Activated CD4-positive, alpha-beta memory T cell treated with anti-CD3 and anti-CD28 coated beads, Interleukin-2, amount 10 ng/mL, durations not matched to agents 7 days and 5 days (primary cell): Measurements from ENCODE around the gene SKP2. TPM values are rescaled to one million over a fixed set of nuclear protein-coding genes. Genes with fewer than 3 reads are reported as not detected.
A peak's percentile ranks its signal among the peaks of the same experiment; 100 is the strongest.
"Not testable (repeated sequence)": the region's sequence is repeated elsewhere in the genome, so short reads cannot be mapped to it uniquely, and the experiment has no call there.

Experiments
- CTCF ChIA-PET: fragments of 350-600 bp; sonication (Branson Sonifier 250); formaldehyde crosslinking; loops from one replicate; lab custom pipeline; 2021; ENCODE audit warnings: antibody characterized with exemption, inconsistent platforms; lab: Charles Lee
- POLR2A ChIA-PET: fragments of 350-600 bp; sonication (Branson Sonifier 250); formaldehyde crosslinking; loops from one replicate; lab custom pipeline; 2021; ENCODE audit warnings: antibody characterized with exemption; lab: Charles Lee
- DNase-seq: peaks from one replicate; pipeline ENCODE4 v3.0.0-alpha.2; 2020
- H3K27ac Mint-ChIP-seq: one replicate; pipeline ENCODE4 v1.8.0; 2021; ENCODE audit warnings: mild to moderate bottlenecking, mixed read lengths
- H3K27me3 Mint-ChIP-seq: one replicate; pipeline ENCODE4 v1.8.0; 2021; ENCODE audit warnings: mixed read lengths
- H3K36me3 Mint-ChIP-seq: one replicate; pipeline ENCODE4 v1.8.0; 2021; ENCODE audit warnings: low read depth, mixed read lengths
- H3K4me1 Mint-ChIP-seq: one replicate; pipeline ENCODE4 v1.8.0; 2021; ENCODE audit warnings: mixed read lengths
- H3K4me3 Mint-ChIP-seq: one replicate; pipeline ENCODE4 v1.8.0; 2021; ENCODE audit warnings: mild to moderate bottlenecking, mixed read lengths
- H3K9me3 Mint-ChIP-seq: one replicate; pipeline ENCODE4 v1.8.0; 2021; ENCODE audit warnings: mixed read lengths
- total RNA-seq, 2 experiments: library from RNA; stranded (reverse); gene quantifications; one replicate each; pipeline ENCODE4 v1.2.3, GENCODE V29; 2021

SKP2 gene
- 10 to 100 TPM; 33.1 to 37.9 TPM for total RNA-seq

DNA sequence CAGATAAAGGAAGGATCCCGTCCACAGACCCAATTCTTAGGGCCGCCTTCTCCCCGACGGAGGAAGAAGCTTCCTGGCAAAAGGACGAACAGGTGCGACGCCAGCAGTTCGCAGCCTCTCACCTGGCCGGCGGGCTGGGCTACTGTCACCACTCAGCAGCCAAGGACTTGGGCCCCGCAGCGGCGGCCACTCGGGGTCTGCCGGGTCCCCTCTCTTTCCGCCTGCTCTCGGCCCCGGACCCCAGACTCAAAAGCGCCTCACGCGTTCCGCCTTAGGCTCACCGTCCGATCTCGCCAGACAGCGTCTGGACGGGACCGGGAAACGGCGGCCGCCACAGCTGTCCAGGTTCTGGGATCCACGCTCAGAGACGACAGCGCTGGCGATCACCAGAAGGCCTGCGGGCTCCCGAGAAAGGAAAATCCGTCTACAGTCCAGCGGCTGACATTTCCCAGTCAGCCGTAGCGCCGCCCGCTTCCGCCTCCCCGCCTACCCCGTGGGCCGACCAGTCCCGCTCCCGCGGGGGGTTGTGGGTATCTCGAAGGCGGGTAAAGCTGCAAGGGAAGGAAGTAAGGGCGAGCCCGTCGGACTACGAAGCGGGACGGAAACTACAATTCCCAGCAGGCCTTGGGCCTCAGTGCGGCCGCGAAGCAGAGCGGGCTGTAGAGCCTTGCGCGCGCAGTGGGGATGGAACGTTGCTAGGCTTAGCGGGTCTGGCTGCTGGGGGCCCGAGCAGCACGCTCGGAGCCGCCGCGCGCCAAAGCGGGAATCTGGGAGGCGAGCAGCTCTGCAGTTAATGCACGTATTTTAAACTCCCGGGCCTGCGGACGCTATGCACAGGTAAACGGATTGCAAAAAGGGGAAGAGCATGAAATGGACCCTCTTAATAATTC is at the start of gene SKP2, which contains the start of gene LMBRD2:
Gene SKP2, plus strand, starts transcription at position 678 of the 890 bp plus-strand sequence. Its CDS starts 152 bp downstream, at position 830.
Gene LMBRD2, minus strand, starts transcription at position 454 of the 890 bp plus-strand sequence. CDS start 8,538 bp downstream, outside the sequence.
- DNase-seq = peak; percentile 98
- H3K27me3 Mint-ChIP-seq = no peaks in the 10 kb centered on the region
- H3K4me3 Mint-ChIP-seq = peak within 1 kb of the TSS; percentile 97
- ChIA-PET POLR2A (interaction anchor here (0.7 to 4.1 kb wide), 20 partner anchors 10 to 1228 kb away, joined by 3 to 80 read pairs (median 4); partner anchors contain the start of genes DNAJC21 and NADK2), CTCF (interaction anchor here (1.2 to 4.3 kb wide), 7 partner anchors 8 to 539 kb away, joined by 3 to 34 read pairs (median 4); partner anchors contain the start of gene NADK2)
- H3K36me3 Mint-ChIP-seq = peaks cover 51% of the 10 kb centered on the region
- H3K4me1 Mint-ChIP-seq = peaks cover 68% of the 10 kb centered on the region
- peak within 1 kb of the TSS; percentile 83 for H3K27ac Mint-ChIP-seq
- H3K9me3 Mint-ChIP-seq = no peaks in the 10 kb centered on the region

DNA sequence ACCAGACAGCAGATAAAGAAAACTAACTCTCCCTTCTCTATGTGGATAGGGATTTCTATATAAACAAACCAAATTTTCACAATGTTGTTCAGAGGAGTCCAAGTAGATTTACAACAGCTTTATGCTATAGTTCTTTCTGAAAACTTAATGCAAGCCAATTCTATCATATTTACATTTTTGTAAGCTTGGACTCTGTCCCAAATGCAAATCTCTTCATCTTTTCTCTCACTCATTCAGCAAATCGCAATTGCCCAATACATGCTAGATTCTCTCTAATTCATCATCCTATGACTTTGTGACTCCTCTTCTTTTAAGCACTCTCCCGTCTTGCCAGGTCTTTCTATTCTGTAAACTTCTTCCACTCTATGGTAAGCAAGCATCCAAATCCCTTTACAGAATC is 46.1 kb upstream of the SKP2 start:
- Mint-ChIP-seq H3K9me3 (no peaks in the 10 kb centered on the region), H3K27me3 (no peaks in the 10 kb centered on the region), H3K4me1 (no peaks in the 10 kb centered on the region), H3K27ac (no peak overlapping the region), H3K4me3 (no peak overlapping the region), H3K36me3 (peaks cover 44% of the 10 kb centered on the region)
- DNase-seq = no peak
- CTCF ChIA-PET = interaction anchor here (1.0 to 2.9 kb wide), 2 partner anchors 15 to 27 kb away, joined by 3 to 10 read pairs; no protein-coding TSS in a partner anchor
- POLR2A ChIA-PET = no interaction called here

DNA sequence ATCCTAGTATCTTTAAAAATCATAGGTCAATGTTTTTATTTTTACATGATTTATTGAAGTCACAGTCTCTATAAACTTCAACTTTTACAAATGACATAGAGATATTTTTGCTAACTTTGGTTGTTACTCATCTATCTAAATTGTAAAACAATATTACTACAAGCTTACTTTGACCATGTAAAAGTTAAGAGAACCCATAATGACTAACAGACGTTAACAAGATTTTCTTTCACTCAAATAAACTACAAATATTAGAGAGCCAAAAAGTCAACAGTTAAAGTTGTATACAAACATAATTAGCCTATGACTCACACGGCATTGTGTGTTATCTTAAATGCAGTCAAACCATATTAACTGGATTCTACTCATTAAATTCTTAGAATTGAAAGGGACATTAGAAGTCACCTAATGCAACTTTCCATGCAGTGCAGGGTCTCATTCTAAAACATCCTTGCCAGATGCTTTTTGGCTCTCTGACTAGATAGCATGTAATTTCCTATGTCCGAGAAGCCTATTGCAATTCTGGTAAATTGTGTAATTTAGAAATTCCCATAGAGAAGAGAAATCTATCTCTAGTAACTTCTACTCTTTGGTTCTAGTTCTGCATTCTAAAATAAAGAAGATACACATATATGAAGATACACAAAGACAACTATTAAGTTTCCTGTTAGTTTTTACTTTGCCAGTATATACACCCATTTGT is 43.0 kb upstream of the SKP2 start:
- no peaks in the 10 kb centered on the region for H3K4me1 Mint-ChIP-seq
- CTCF ChIA-PET = no interaction called here
- no peaks in the 10 kb centered on the region for H3K27me3 Mint-ChIP-seq
- H3K9me3 Mint-ChIP-seq = no peaks in the 10 kb centered on the region
- no peak overlapping the region for H3K27ac Mint-ChIP-seq
- DNase-seq = no peak
- H3K36me3 Mint-ChIP-seq = peaks cover 45% of the 10 kb centered on the region
- no peak overlapping the region for H3K4me3 Mint-ChIP-seq
- POLR2A ChIA-PET = no interaction called here

DNA sequence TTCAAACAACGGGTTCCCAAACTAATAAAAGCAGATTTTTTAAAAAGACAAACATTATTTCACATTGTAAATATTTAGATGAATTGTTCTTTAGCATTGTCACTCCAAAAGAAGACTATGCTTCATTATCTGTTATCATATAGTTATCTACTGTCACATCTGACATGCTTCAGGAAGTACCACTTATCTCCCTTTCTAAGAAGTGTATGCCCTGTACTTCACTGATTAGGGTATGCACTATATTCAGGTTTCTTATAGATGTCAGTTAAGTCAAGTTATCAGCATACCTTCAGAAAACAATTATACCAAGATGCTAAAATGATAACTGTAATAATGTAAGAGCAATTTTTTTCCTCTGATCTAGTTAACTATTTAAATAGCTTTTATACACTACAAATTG is 40.7 kb upstream of the SKP2 start:
- ChIA-PET POLR2A (interaction anchor here (1.0 kb wide), 1 partner anchor 40 kb away, joined by 3 read pairs; no protein-coding TSS in a partner anchor), CTCF (interaction anchor here (1.2 kb wide), 1 partner anchor 32 kb away, joined by 3 read pairs; no protein-coding TSS in a partner anchor)
- Mint-ChIP-seq H3K9me3 (no peaks in the 10 kb centered on the region), H3K4me3 (no peak overlapping the region), H3K27me3 (no peaks in the 10 kb centered on the region), H3K27ac (no peak overlapping the region), H3K4me1 (no peaks in the 10 kb centered on the region), H3K36me3 (peaks cover 35% of the 10 kb centered on the region)
- DNase-seq = no peak

DNA sequence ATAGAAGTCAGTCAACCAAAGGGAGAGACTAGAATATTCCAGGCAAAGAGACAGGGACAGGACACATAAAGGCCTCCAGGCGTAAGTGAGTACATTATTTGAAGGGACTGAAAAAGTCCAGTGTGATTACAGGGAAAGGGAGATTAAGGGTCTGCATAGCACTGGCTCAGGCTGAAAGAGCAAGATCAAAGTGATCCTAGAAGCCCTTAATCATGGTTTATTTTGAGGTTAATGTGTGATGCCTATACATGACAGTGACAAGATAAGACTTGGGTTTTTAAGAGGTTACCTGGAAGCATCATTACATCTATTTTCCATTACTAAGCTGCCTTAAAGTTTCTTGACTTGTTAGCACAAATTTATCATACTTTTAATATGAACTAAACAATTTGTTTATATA is 26.0 kb upstream of the SKP2 start:
- peaks cover 7% of the 10 kb centered on the region for H3K9me3 Mint-ChIP-seq
- ChIA-PET CTCF (interaction anchor here (1.0 to 1.1 kb wide), 2 partner anchors 36 to 47 kb away, joined by 3 to 5 read pairs; no protein-coding TSS in a partner anchor), POLR2A (interaction anchor here (1.0 kb wide), 1 partner anchor 25 kb away, joined by 3 read pairs; the partner anchor contains the start of gene LMBRD2)
- no peaks in the 10 kb centered on the region for H3K27me3 Mint-ChIP-seq
- DNase-seq = no peak
- H3K27ac Mint-ChIP-seq = no peak overlapping the region
- H3K36me3 Mint-ChIP-seq = peaks cover 43% of the 10 kb centered on the region
- no peak overlapping the region for H3K4me3 Mint-ChIP-seq
- no peaks in the 10 kb centered on the region for H3K4me1 Mint-ChIP-seq

DNA sequence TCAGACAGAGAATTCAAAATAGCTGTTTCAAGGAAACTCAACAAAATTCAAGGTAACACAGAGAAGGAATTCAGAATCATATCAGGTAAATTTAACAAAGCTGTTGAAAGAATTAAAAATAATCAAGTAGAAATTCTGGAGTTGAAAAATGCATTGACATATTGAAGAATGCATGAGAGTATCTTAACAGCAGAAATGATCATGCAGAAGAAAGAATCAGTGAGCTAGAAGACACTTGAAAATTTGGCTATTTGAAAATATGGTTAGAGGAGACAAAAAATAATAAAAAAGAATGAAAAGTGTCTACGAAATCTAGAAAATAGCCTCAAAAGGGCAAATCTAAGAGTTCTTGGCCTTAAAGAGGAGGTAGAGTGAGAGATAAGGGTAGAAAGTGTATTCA is 23.1 kb upstream of the SKP2 start:
- Mint-ChIP-seq H3K27ac (no peak overlapping the region), H3K9me3 (peaks cover 7% of the 10 kb centered on the region), H3K27me3 (no peaks in the 10 kb centered on the region), H3K36me3 (peaks cover 59% of the 10 kb centered on the region), H3K4me1 (no peaks in the 10 kb centered on the region), H3K4me3 (no peak overlapping the region)
- DNase-seq = no peak
- ChIA-PET CTCF (no interaction called here), POLR2A (no interaction called here)

DNA sequence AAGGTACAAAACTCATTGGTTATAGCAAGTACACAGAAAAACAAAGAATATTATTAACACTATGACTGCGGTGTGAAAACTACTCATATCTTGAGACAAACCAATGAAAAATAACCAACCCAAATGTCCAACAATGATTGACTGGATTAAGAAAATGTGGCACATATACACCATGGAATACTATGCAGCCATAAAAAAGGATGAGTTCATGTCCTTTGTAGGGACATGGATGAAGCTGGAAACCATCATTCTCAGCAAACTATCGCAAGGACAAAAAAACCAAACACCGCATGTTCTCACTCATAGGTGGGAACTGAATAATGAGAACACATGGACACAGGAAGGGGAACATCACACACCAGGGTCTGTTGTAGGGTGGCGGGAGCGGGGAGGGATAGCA is 22.2 kb upstream of the SKP2 start:
- H3K4me3 Mint-ChIP-seq, CTCF ChIA-PET, H3K4me1 Mint-ChIP-seq, DNase-seq, H3K27ac Mint-ChIP-seq, POLR2A ChIA-PET, H3K27me3 Mint-ChIP-seq, H3K9me3 Mint-ChIP-seq: not testable (repeated sequence)
- H3K36me3 Mint-ChIP-seq = peaks cover 63% of the 10 kb centered on the region

DNA sequence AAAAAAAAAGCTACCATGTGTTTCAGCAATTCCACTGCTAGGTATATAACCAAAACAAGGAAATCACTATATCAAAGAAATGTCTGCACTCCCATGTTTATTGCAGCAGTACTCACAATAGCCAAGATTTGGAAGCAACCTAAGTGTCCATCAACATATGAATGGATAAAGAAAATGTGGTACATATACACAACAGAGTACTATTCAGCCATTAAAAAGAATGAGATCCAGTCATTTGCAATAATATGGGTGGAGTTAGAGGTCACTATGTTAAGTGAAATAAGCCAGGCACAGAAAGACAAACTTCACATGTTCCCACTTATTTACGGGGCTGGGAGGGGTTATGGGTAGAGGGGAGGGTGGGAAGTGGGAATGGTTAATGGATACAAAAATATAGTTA is 18.9 kb upstream of the SKP2 start:
- peaks cover 60% of the 10 kb centered on the region for H3K36me3 Mint-ChIP-seq
- H3K27me3 Mint-ChIP-seq, H3K4me3 Mint-ChIP-seq, DNase-seq, H3K27ac Mint-ChIP-seq, CTCF ChIA-PET, H3K4me1 Mint-ChIP-seq, H3K9me3 Mint-ChIP-seq, POLR2A ChIA-PET: not testable (repeated sequence)

DNA sequence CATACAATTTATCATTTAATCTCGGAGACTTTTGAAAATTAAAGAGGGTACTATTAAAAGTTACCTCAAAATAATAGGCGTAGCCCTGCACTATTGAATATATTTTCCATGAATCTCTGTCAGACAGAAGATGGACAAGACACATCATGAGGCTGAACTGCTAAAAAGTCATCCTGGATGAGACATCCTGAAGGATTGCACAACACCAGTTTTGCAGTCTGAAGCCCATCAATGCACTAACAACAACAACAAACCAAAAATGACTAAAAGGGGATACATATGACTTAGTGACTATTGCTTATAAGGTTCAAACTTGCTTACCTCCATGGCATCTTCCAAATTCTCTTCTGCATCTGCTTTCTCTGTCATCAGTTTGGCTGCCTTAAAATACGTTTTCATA is 15.9 kb upstream of the SKP2 start:
- H3K4me1 Mint-ChIP-seq = no peaks in the 10 kb centered on the region
- no peak overlapping the region for H3K27ac Mint-ChIP-seq
- CTCF ChIA-PET = no interaction called here

DNA sequence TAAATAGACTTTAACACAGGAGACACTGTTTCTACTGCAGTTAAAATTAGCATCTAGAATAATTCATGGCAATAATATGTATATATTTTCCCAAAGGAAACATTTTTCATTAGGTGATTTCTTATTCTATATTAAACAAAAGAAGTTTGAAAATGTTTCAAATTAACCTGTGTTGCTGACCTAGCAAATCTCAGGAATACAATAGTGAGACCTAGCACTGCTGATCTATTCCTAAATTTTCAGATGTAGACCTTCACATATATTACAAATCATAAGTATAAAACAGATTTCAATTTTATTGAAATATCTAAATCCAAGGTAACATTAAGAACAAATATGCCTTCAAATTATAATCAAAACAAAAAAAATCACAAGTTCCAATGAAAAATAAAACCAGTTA is 15.3 kb upstream of the SKP2 start:
- Mint-ChIP-seq H3K27ac (no peak overlapping the region), H3K4me1 (no peaks in the 10 kb centered on the region), H3K9me3 (peaks cover 11% of the 10 kb centered on the region), H3K36me3 (peaks cover 58% of the 10 kb centered on the region), H3K27me3 (no peaks in the 10 kb centered on the region), H3K4me3 (no peak overlapping the region)
- no peak for DNase-seq
- ChIA-PET CTCF (no interaction called here), POLR2A (no interaction called here)

More for the DNA sequence above, 15.9 kb upstream of the SKP2 start:
- H3K27me3 Mint-ChIP-seq = no peaks in the 10 kb centered on the region
- H3K9me3 Mint-ChIP-seq = peaks cover 11% of the 10 kb centered on the region
- H3K36me3 Mint-ChIP-seq = peaks cover 62% of the 10 kb centered on the region
- H3K4me3 Mint-ChIP-seq = no peak overlapping the region
- no peak for DNase-seq
- POLR2A ChIA-PET = no interaction called here

DNA sequence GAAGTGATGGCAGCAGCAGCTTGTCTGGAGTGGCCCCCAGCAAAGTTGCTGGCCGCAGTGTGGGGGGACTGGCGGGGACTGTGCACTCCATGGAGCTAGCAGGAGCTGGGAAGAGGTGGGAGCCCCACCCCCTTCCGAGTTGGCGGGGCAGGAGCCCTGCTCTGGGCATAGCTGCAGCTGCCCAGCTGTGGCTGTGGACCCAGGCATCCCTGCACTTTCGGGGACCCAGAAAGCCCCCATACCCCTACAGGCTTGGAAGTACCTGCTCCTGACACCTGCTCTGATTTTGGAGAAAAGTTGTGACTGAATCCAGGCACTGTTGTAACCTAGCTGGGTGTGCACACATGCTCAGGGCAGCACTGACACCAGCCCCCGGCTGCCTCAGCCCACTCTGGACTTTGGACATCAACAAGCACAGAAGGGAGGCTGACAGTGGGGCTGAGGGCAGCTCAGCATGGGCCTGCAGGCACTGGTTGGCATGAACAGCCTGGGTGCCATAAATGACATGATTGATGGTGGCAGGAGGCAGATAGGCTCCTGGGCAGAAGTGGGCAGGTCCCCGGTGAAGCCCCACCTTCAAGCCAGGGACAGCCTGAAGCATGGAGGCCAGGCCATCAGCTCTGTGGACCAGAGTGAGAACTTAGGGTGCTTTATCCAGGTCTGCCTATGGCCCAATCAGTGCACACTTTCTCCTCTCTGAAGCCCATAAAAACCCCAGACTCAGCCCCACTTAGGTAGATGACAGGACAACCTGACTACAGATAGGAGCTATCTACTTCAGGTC is 12.8 kb upstream of the SKP2 start:
- H3K27me3 Mint-ChIP-seq = no peaks in the 10 kb centered on the region
- H3K27ac Mint-ChIP-seq = no peak overlapping the region
- no peak overlapping the region for H3K4me3 Mint-ChIP-seq
- no peaks in the 10 kb centered on the region for H3K4me1 Mint-ChIP-seq
- CTCF ChIA-PET = interaction anchor here (1.4 kb wide), 1 partner anchor 60 kb away, joined by 3 read pairs; no protein-coding TSS in a partner anchor
- peaks cover 11% of the 10 kb centered on the region for H3K9me3 Mint-ChIP-seq
- DNase-seq = no peak
- peaks cover 52% of the 10 kb centered on the region for H3K36me3 Mint-ChIP-seq
- POLR2A ChIA-PET = interaction anchor here (1.5 to 1.6 kb wide), 2 partner anchors 12 to 14 kb away, joined by 5 to 11 read pairs; partner anchors contain the start of gene LMBRD2

DNA sequence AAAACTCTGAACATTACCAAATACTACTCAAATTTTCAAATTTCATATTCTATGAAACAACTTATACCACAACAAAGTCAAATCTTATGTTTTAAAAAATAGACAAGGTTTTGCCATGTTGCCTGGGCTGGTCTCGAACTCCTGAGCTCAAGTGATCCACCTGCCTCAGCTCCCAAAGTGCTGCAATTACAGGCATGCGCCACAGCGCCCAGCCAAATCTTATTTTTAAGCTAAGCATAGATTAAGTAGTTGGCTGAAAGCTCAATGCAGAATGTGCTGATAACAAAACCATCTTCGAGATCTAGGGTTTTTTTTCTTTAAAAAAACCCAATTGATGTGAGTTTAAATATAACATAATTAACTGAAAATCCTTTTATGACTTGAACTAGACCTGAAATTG is 6.6 kb upstream of the SKP2 start:
- Mint-ChIP-seq H3K9me3 (peaks cover 2% of the 10 kb centered on the region), H3K36me3 (peaks cover 26% of the 10 kb centered on the region), H3K4me3 (no peak overlapping the region), H3K27ac (no peak overlapping the region), H3K4me1 (peaks cover 24% of the 10 kb centered on the region), H3K27me3 (no peaks in the 10 kb centered on the region)
- CTCF ChIA-PET = no interaction called here
- no peak for DNase-seq
- POLR2A ChIA-PET = no interaction called here
